ENCODE measurements around the gene IL6ST.
"Not testable (repeated sequence)": the region's sequence is repeated elsewhere in the genome, so short reads cannot be mapped to it uniquely, and the experiment has no call there.

IL6ST gene

DNA sequence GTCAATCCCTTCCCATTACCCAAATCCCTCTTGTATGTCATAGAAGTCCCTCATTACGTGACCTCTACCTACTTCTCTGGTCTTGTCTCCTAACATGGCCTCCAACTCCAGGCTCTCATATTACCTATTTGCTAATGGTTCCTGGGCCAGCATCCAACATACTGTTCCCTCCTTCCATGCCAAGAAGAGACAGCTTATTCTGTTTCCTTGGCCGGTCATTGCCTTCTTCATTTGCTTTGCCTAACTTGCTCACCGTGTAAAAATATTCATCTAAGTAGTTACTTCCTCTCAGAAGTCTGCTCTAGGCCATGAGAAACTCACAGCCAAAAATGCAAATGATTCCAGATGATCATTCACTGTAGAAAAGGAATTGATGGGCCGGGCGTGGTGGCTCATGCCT, 8.9 kb upstream of the IL6ST start:
- no peak for DNase-seq

DNA sequence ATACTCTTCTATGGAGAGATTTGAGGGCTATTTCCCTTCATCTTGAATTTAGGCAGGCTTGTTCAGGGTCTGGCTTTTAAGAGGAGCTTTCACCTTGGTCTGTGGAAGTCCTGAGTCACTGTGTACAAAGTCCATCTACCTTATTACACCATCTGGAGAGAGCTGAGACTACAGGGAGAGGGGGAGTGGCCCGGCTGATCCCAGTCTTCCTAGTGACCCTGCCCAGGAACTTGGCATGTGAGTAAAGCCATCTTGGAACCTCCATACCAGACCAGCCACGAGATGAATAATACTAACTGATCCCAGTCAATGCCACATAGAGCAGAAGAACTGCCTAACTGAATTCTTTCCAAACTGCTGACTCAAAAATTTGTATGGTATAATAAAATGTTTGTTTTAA, 8.4 kb upstream of the IL6ST start:
- peak; percentile 50 for DNase-seq

DNA sequence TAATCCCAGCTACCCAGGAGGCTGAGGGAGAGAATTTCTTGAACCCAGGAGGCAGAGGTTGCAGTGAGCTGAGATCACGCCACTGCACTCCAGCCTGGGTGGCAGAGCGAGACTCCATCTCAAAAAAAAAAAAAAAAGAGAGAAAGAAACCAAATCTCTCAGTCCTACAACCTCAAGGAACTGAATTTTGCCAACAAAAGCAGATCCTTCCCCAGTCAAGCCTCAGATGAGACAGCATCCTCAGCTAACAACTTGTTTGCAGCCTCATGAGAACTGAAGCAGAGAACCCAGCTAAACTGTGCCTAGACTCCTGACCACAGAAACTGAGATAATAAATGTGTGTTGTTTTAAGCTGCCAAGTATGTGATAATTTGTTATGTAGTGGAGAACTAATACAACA, 7.5 kb upstream of the IL6ST start:
- DNase-seq, result no peak

DNA sequence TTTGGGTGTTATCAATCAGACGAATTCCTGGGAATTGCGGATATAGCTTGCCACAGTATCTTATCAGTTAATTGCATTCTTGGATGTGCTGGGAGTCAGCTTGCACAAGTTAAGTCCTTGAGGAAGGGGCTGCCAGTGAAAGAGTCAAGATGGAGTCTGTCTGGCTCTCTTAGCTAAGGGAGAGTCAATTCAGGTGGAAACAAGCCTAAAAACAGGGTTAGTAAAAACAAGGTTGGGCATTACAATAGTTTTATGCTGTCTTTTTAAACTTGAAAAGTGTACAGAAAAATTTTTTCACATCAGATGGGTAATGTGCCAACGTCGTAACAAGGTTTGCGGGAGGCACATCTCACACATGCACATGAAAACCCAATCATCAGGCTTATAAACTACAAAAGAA, 5.5 kb upstream of the IL6ST start:
- DNase-seq, result not testable (repeated sequence)

DNA sequence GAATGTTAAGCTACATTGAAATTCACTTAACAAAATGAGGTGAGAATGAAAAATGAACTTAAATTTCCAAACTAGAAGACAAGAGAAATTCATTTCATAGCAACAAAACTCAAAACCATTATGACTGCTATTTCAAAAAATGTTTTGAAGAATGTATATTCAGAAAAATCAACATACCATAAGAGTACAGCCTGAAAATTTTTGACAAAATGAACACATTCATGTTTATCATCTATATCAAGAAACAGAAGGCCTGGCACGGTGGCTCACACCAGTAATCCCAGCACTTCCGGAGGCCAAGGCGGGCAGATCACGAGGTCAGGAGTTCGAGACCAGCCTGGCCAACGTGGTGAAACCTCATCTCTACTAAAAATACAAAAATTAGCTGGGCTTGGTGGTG, 4.2 kb upstream of the IL6ST start:
- DNase-seq, result no peak

DNA sequence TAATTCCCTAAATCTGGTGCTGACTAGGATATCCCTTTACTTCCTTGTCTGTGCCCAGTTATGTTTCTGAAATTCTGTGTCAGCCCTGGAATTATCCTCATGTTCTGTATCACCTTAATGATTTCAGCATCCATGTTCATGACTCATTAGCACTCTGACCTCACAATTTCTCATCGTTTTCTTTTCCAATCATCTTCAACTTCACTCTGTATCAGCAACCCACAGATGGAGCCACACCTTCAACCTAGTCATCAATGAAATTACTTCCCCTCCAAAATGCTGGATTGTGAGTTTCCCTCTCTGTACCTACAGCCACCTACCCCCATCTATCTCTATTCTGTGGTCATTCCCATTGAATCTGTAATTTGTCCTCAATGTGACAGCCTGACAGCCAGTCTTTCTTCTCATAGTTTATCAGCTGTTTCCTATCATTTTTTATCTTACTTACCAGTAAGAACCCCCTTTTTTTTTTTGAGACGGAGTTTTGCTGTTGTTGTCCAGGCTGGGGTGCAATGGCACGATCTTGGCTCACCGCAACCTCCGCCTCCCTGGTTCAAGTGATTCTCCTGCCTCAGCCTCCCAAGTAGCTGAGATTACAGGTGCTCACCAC, 3.1 kb upstream of the IL6ST start:
- peak; percentile 80 for DNase-seq

DNA sequence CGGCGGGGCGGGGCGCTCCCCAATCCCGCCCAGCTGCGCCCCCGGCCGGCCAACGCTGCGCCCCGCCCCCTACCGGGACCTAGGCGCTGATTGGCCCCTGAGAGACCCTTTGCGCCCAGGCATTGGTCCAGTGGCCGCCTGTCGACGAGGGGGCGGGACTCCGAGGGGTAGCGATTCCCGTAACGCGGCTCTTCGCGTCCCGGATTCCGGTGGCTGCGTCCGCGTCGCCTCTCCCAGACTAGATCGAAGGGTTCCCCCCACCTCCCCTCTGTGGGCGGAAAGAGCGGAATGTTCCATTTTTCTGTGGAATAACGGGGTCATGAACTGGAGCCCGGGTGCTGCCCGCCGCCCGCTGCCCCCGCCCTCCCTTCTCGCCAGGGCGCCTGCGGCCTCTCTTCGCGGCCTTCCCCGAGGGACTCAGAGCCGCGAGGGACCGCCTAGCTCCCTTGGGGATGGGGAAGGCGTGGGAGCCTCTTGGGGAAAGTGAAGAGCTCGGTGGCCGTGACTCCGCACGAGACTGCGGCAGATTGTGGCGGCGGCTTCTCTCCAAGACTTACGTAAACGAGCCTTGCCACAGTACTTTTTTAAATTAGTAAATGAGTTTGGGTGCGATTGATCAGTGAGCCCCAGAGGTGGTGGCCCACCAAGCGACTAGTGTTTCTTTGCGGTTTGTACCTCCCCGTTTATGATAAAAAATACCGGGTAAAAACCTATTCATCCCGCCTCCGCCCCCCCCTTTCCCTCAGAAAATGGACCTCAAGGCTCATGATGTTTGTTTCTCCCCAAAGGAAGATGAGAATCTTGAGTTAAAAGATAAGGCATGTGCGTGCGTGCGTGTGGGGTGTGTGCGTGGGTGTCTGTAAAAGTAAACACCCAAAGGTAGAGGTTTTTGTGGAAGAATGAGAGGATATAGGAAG, 493 bp upstream of the IL6ST start:
- DNase-seq, result peak; percentile 99

DNA sequence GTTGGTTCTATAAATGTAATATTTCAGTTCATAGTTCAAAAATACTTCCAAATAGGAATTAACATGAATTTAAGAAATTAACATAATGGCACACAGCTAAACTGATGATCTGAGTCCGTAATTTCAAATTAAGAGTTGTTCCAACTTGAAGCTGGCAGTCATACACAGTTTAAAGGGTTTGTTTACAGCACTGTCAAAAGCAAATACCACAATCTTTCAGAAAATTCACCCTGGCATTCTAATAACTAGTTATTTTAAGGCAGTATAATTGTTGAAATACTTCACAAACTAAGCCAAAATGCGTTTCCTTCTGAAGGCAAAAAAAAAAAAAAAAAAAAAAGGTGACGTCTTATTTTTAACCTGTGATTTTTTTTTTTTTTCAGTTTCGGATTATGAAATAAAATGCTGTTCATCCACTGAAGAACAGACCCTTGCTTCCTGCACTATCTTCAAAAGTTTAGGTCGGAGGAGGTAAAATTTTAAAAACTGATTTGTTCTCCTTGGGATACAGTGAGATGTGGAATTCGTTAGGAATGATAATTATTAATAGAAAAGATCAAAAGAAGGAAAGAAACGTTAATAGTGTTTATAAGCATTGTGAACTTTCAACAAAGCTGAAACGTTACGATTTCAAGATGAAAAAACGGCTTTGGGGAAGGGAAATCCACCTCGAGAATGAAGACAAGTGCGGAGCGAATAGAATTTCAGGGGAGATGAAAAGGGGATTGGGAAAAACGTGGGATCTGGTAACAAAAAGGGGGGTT, 850 bp downstream of the IL6ST start:
- no peak for DNase-seq

DNA sequence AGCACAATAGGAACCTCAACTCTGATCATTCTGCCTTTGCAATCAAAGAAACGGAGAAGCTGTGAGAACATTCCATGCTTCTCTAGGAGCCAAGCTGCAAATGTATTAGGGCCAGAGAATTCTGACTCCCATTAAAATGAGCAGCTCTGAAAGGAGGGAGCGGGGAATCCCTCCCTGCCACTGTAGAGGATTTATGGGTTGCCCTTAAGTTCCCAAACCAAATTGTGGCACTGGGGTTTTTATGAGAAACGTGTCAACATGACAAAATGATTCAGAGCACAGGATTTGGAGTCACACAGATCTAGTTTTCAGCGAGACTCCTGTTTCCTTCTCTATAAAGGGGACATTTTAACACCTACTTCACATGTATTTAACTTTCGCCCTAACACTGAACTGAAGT, 1.8 kb downstream of the IL6ST start:
- DNase-seq, result peak; percentile 63

DNA sequence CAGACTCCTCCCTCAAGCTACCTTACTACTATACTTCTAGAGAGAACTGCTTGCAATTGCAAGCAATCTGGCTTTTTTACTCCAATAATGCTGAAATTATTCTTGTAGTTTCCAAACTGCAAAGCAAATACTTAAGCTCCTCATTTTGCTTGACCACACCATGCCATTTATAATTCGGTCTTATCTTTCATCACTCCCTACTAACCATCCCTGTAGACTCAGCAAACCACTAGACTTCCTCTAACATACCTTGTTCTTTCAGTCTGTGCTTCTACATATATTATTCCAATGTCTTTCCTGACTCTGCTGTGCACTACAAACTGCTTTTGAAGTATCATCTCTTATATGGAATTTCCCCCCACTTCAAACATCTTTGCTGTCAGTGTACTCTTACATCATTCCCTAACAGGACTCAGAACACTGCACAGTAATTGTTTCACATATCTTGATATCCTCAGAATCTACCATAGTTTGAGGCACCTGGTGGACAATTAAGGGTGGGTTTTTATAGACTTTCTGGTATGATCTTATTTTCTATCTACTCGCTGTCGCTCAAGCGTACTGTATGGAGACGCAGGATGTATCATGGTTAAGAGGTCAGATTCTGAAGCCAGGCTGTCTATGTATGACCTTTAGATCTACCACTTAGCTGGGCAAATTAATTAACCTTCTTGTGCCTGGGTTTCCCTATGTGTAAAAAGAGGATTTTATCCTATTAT, 2.8 kb downstream of the IL6ST start:
- peak; percentile 24 for DNase-seq

DNA sequence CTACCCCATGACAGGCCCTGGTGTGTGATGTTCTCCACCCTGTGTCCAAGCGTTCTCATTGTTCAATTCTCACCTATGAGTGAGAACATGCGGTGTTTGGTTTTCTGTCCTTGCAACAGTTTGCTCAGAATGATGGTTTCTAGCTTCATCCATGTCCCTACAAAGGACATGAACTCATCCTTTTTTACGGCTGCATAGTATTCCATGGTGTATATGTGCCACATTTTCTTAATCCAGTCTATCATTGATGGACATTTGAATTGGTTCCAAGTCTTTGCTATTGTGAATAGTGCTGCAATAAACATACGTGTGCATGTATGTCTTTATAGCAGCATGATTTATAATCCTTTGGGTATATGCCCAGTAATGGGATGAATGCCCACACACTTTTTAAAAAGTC, 3.9 kb downstream of the IL6ST start:
- DNase-seq, result not testable (repeated sequence)

DNA sequence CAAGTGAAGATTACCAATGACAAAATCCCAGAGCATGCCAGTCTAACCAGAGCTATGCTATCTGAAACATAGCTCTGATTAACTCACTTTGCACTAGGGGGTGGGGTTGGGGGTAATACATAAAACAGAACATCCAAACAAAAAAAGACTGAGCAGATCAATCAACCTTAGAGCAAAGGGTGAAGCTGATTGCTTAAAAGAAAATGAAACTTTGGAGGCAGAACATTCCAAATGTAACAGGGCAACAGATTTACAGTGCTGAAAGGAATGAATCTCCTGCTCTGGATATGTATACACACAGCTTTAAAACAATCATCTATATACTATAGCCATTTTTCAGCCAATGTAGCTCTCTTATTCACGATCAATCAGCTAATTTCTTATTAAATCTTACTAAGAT, 4.9 kb downstream of the IL6ST start:
- no peak for DNase-seq

DNA sequence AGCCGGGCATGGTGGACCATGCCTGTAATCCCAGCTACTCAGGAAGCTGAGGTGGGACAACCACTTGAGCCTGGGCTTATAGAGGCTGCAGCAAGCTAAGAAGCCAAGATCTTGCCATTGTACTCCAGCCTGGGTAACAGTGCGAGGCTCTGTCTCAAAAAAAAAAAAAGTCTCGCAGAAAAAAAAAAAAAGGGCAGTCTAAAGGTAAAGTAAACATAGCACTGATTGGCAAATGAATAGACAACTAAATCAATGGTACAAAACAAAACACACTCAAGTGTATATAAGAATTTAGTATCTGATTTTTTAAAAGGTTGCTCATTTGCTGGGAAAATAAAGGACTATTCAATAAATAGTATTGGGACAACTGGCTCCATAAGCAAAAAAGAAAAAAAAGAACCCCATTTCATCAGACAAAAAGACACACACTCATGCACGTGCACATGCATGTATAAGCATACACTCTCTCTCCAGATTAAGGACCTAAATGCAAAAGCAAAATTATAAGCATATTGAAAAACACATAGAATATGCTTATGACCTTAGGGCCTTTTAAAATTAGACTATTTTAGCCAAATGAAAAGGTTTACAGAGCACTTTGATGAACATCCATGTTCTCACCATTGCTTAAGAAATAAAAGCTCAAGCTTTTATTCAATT, 5.7 kb downstream of the IL6ST start:
- DNase-seq, result no peak

DNA sequence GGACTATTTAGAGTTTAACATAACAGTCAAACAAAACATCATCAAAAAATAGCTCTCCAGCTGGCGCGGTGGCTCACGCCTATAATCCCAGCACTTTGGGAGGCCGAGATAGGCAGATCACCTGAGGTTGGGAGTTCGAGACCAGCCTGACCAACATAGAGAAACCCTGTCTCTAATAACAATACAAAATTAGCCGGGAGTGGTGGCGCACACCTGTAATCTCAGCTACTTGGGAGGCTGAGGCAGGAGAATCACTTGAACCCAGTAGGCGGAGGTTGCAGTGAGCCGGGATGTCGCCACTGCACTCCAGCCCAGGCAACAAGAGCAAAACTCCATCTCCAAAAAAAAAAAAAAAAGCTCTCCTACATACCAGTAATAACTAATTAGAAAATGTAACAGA, 6.3 kb downstream of the IL6ST start:
- not testable (repeated sequence) for DNase-seq

DNA sequence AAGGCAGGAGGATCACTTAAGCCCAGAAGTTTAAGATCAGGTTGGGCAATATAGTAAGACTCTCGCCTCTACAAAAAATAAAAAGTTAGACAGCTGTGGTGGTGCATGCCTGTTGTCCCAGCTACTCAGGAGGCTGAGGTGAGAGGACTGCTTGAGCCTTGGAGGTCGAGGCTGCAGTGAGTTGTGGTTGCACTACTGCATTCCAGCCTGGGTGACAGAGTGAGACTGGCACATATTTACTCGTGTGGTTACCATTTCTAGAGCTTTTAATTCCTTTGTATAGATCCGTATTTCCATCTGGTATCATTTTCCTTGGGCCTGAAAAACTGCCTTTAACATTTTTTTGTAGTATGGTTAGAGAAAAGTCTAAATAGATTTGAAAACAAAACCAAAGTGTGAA, 7.8 kb downstream of the IL6ST start:
- no peak for DNase-seq

DNA sequence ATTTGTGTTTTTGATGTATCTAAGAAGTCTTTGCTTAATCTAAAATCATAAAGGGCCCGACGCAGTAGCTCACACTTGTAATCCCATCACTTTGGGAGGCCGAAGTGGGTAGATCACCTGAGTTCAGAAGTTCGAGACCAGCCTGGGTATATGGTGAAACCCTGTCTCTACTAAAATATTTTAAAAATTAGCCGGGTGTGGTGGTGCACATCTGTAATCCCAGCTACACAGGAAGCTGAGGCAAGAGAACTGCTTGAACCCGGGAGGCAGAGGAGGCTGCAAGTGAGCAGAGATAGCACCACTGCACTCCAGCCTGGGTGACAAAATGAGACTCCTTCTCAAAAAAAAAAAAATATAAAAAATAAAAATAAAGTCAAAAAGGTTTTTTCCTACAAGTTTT, 9.6 kb downstream of the IL6ST start:
- no peak for DNase-seq

DNA sequence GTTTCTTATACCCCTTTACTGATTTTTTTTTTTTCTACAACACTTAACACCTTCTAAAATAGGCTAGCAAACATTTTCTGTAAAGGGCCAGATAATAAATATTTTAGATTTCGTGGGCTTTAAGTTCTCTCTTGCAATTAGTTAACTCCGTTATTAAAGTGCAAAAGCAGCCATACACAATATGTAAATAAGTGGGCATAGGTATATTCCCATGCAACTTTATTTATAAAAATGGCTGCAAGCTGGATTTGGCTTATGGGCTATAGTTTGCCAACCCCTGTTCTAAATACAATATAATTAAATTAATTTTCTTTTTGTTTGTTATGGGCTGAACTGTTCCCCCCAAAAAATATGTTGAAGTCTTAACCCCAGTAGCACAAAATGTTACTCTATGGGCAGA, 10.8 kb downstream of the IL6ST start:
- no peak for DNase-seq

DNA sequence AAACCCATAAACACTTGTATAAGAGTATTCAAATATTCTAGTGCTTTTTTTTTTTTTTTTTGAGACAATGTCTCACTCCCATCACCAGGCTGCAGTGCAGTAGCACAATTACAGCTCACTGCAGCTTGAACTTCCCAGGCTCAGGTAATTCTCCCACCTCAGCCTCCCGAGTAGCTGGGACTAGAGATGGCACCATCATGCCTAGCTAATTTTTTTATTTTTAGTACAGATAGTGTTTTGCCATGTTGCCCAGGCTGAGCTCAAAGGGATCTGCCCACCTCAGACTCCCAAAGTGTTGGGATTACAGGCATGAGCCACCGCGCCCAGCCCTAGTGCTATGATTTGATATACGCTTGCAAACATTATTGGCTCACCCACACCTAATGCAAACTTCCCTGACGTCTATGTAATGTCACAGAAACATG, 11.8 kb downstream of the IL6ST start:
- DNase-seq, result no peak

DNA sequence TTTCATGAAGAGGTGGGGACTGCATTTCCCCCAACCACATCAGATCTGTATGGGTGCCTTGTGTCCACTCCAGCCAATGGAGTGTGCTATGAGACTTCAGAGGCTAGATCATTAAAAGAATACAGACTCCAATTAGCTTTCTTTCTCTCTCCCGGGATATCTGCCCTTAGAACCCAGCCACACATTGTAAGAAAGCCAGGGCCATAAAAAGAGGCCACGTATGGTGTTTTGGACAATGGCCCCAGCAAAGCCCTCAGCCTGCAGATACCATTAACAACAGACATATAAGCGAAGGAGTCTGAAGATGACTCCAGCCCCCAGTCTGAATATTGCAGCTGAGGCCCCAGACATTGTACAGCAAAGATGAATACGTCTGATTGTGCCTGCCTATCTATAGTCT, 21.5 kb downstream of the IL6ST start:
- no peak for DNase-seq

DNA sequence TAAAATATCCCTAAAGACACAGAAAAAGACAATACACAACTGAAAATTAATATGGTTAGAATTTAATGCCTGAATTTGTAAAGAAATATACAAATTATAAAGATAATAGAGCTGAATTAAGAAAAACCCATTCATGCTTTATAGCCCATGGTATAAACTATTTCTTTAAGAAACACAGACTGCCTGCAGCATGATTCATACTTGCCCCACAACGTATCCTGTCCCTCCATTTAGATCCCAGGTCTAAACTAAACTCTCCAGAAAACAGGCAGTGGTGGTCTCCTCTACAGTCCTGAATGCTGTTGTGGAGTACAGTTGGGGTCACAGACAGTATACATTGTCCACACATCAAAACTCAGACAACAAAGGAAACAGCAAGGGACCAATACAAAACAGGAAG, 24.8 kb downstream of the IL6ST start:
- DNase-seq, result peak; percentile 50

DNA sequence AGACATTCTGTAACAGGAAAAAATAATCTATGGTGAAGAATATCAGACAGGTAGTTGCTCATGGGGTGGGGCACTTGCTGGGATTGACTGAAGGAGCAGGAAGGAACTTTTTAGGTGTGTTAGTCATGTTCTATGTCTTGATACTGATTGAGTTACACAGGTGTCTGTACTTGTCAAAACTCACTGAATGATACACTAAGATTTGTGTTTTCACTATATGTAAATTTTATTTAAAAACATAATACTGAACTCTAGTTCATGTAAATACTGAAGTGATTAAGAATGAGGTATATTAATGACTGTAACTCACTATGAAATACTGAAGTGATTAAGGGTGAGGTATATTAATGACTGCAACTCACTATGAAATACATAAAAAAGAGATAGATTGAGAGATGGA, 28.5 kb downstream of the IL6ST start:
- DNase-seq, result no peak

DNA sequence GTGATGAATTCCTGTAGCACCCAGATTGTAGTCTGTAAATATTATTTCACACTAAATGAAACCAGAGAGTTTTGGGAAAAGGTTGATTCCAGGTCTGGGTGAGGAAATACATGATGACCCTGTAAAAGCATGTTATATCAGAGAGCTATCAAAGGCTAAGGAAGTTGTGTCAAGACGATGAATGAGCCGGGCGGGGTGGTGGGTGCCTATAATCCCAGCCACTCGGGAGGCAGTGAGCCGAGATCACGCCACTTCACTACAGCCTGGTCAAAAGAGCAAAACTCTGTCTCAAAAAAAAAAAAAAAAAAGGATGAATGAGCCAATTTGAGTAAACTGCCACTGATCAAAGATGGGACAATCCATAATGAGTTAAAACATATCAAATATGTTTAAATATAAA, 29.2 kb downstream of the IL6ST start:
- no peak for DNase-seq

DNA sequence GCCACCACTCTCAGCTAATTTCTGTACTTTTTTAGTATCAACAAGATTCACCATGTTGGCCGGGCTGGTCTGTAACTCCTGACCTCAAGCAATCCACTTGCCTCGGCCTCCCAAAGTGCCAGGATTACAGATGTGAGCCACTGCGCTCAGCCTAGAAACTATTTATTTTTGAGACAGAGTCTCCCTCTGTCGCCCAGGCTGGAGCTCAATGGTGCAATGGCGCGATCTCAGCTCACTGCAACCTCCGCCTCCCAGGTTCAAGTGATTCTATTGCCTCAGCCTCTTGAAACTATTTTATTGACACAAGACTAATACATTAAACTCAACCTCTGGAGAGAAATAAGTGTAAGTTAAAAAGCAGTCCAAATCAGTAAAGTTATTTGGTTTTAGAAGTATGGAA, 34.0 kb downstream of the IL6ST start:
- no peak for DNase-seq

Measured in EL (cell line).